ENCODE results near the gene TATDN2. TPM values are rescaled to one million over a fixed set of nuclear protein-coding genes. Genes with fewer than 3 reads are reported as not detected.

TATDN2 gene
- total RNA-seq, 3 donors from 2014 or later = 29.8 to 34.9 (median 34.4) TPM

DNA sequence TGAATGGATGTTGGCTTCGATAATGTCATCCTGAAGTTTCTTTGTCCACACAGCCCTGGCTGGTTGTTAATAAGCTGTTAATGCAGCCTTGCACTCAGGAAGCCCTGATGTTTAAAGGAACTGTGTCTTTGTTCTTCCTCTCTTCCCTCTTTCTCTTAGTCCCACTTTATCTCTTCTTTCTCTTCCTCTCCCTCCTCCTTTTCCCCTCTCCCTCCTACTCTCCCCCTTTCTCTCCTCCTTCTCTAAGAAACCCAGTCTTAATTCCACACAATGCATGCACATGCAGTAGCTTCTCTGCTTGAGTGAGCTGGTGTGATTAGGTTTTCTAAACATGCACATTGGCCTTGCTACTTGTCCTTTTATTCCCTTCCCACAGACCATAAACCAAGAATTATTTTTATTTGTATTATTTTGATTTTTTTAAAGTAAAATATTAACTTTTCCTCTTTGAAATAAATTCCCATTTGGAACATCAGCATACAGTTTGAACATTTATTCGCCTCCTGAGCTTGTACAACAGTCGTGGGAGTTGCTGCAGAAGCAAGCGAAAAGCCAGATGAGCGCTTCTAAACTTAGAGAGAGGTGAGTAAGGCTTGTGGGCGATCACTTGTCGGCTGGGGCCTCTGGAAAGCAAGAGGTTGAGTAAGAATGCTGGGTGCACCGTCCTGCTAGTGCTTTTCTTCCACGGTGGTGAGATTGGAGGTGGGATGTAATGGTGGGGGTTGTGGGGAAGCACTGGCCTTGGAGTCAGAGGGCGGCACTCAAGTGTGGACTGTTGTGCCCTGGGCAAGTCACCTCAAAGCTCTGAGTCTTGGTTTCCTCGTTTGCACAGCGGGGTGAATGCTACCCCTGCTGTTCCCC lies 37.2 kb downstream of the TATDN2 start:
- DNase-seq (no peak), ATAC-seq (no peak)
- intact Hi-C loops (cut with DNase I, micrococcal nuclease) = no loop called here
- Histone ChIP-seq H3K4me3 (no peak overlapping the region), H3K36me3 (ENCODE audit: low read depth) (no peaks in the 10 kb centered on the region), H3K9me3 (no peaks in the 10 kb centered on the region), H3K4me1 (ENCODE audit: low read depth) (no peaks in the 10 kb centered on the region)
- no peak for TF ChIP-seq CTCF (IDR thresholded peaks at IDR 0.05)

GRCh38 chr3:10286133-10286524 lies 37.9 kb downstream of the TATDN2 start:
- H3K9me3 ChIP-seq = no peaks in the 10 kb centered on the region
- no peak for TF ChIP-seq CTCF (IDR thresholded peaks at IDR 0.05)
- H3K4me3 ChIP-seq = no peak overlapping the region
- H3K4me1 ChIP-seq (ENCODE audit: low read depth) = no peaks in the 10 kb centered on the region
- H3K36me3 ChIP-seq (ENCODE audit: low read depth) = no peaks in the 10 kb centered on the region
- ATAC-seq (no peak), DNase-seq (no peak)
- intact Hi-C loops (cut with DNase I, micrococcal nuclease) = no loop called here

- no peak for ATAC-seq
- Histone ChIP-seq H3K4me3 (no peak overlapping the region), H3K9me3 (no peaks in the 10 kb centered on the region), H3K36me3 (ENCODE audit: low read depth) (no peaks in the 10 kb centered on the region), H3K4me1 (ENCODE audit: low read depth) (no peaks in the 10 kb centered on the region)
- no peak for TF ChIP-seq CTCF (IDR thresholded peaks at IDR 0.05)
- intact Hi-C loops (cut with DNase I, micrococcal nuclease) = no loop called here
- DNase-seq = no peak
Measured at GRCh38 chr3:10286596-10287295, 38.5 kb downstream of the TATDN2 start.

DNA sequence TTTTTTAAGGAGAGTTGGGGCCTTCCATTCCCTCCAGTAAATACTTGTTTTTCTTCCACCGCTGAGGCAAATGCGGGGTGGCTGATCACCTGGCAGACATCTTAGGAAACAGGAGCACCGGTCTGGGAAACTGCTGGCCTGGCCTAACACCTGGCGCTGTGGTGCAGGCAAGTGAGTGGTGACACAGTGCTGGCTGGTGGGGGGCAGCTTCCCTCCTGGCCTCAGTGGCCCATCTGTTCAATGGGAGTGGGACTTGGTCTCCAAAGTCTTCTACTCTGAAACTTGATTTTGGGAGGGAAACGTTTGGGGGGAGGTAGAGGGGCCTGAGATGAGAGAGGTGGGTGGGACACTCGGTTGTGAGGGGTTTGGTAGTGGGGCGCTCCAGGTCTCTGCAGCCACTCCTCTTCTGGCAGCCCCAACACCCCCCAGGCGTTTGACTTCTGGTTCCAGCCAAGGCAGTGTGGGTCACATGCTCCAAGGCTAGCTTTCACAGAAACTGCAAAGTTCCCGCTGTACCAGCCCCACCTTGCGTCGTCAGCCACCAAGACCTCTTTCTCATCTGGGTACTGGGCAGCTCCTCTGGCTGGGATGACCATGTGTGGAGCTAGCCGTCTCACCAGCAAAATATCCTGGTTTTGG lies 39.8 kb downstream of the TATDN2 start:
- no peaks in the 10 kb centered on the region for H3K9me3 ChIP-seq
- DNase-seq (no peak), ATAC-seq (no peak)
- H3K4me3 ChIP-seq = no peak overlapping the region
- TF ChIP-seq CTCF (IDR thresholded peaks at IDR 0.05) = no peak
- H3K36me3 ChIP-seq (ENCODE audit: low read depth) = no peaks in the 10 kb centered on the region
- H3K4me1 ChIP-seq (ENCODE audit: low read depth) = no peaks in the 10 kb centered on the region
- intact Hi-C loops (cut with DNase I, micrococcal nuclease) = no loop called here

DNA sequence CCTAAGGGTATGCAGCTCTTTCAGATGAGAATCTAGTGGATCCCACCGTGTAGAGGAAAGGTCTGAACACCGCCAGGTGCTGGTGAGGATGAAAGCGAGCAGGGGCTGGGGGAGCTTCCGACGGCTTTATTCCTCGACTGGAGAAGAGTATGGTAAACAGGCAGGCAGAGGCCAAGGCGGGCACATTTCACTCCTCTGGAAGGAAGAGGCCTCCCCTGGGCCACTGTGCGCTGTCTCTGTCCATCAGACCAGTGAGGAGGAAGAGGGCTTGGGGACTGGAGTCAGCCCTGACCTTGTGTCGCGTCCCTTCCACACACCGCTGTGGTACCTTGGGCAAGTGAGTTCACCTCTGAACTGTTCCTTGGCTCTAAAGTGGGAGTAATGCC lies 40.3 kb downstream of the TATDN2 start:
- DNase-seq = no peak
- Histone ChIP-seq H3K4me3 (no peak overlapping the region), H3K9me3 (no peaks in the 10 kb centered on the region), H3K4me1 (ENCODE audit: low read depth) (no peaks in the 10 kb centered on the region), H3K36me3 (ENCODE audit: low read depth) (no peaks in the 10 kb centered on the region)
- intact Hi-C loops (cut with DNase I, micrococcal nuclease) = no loop called here
- ATAC-seq = no peak
- no peak for TF ChIP-seq CTCF (IDR thresholded peaks at IDR 0.05)
